NCI-H1694 treated with DMSO at 0.1 percent for 48 hours (cell line): ENCODE data around the gene TBX5.

Source experiments
- DNase-seq: peaks from one replicate; lab custom pipeline; 2025; lab: John Stamatoyannopoulos, UW

Gene TBX5

GRCh38 chr12:114430306-114430705, 24.4 kb upstream of the TBX5 start:
- DNase-seq: no peak

DNA sequence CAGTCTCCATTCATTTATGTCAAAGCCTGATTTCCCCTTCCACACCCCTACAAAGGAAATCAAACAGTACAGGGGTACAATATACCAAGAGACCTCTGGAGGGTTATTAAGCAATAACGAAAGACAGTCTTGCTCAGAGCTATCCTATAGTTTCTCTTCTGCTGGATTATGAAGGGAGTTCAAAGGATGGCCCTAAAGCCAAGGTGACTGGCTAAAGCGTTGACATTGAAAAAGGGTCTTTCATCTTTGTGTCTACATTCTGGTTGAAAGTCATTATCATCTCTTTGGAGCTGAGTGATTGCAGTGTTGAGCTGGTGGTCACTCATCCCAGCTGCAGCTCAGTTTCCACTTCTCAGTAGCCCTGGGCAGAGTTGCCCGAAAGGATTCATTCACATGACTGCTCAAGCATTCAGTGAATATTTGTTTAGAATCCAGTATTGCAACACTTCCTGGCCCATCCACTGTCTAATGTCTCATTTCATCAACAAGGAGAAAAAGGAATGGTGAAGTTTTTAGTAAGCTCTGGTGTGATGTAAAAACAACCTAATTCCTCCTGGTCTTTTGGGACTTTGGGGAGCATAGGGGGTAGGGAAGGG, 19.2 kb upstream of the TBX5 start:
- DNase-seq: no peak

- DNase-seq: no peak
These were observed 15.0 kb upstream of the TBX5 start for GRCh38 chr12:114420944-114421335.

- no peak for DNase-seq
These were observed 14.4 kb upstream of the TBX5 start for GRCh38 chr12:114420182-114420943.

DNA sequence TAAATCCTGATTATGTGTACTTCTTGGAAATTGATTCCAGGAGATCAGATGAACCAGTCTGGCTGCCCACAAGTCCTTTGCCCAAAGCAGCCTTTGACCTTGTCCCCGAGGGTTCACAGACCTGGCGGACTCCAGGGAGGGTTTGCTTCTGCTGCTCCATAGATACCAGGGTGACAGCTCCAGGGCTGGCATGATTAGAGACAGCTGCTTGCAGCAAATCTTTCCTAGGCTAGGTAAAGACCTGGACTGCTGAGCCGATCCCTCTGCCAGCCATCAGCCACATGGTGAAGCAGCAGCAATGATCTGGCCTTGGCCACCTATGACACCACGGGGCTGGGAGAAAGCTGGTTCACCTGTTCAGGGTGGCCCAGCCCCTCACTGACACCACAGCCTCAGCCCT, 10.1 kb upstream of the TBX5 start:
- no peak for DNase-seq

DNA sequence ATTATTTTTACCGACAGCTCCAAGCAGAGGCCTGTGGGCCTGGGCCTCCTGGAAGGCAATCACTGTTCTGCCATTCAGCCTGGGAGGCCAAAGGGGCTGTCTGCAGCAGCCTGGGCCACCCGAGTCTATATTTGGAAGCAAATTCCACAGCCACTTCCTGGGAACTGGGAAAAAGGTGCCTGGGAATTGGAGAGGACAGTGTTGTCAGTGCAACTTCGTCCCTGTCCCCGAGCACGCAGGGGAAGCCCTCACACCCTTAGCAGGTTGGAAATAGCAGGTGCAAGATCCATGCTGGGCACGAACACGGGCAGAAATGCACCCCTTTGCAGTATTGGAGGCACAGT, 9.6 kb upstream of the TBX5 start:
- no peak for DNase-seq

- no peak for DNase-seq
These were observed 9.1 kb upstream of the TBX5 start for GRCh38 chr12:114414866-114415524.

DNA sequence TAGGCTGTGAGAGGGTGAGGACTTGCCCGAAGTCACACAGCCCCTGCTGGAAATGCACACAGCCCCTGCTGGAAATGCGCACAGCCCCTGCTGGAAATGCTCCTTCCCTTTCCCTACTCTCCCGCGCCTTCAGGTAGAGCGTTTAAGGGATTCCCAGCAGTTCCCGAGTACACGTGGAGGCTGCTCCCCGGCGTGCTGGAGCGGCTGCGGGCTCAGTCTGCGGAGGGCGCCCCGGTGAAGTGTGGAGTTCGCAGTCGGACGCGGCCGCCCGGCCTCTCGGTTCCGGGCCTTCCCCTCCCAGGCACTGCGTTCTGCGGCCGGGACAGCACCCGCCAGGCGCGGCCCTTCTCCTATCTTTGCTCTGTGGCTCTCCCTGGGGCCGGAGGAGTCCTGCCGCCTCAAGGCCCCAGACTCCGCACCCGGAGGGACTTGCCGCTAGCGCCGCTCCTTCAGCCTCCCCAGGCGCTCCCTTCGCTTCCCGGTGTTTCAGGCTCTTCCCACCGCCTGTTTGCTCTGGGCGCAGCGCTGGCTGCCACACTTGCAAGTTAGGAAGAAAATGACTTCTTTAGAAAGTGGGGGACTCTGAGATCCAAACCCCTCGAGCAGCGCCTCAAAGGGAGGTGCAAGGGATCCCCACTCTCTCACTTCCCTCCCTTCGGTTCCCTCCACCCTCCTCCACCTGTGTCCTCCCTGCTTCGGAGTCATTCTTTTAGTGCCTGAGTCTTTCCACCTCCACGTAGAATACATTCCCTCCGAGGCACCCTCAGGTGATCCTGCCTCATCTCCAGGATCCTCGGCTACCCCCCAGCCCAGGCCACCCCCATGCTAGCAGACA, 8.3 kb upstream of the TBX5 start:
- DNase-seq: no peak

DNA sequence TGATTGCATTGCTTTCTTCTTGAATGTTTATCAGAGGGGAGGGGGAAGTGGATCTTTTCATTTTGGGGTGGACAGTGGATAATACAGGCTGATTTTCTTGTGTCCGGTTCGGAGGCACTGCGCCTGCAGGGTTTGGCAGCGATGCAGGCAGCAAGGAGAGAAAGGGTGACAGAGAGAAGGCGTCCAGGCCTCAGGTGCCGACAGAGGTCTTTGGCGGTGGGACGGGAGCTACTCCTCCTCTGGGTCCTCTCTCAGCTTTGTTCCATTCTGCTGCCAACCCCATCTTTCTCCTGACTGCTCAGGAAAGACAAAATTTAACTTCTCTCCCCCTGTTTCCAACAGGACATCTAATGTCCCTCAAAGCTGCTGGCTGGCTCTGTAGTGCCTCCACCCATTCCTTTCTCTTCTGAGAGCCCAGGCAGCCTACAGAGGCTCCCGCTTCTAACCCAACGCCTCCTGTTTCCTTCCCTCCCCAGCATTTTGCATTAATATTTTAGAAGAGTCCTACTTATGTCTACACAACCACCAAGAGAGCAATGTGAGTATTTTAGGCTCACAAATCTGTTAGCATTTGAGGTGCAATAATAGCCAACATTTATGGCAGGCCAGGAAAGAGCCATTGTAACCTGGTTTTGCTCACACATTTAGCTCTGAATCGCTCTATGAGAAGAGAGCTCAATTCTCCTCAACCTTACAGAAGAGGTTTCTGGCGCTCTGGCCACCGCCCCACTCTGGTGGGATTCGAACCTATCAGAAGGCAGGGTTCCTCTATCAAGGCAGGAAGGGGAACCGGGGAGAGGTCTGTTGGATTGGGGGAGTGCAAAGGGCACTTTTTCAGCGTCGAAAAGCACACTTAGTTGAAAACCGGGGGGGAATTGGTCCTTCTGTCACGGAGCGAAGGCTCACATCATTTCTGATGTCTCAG, 7.1 kb upstream of the TBX5 start:
- DNase-seq: no peak

GRCh38 chr12:114412307-114412706, 6.4 kb upstream of the TBX5 start:
- no peak for DNase-seq

GRCh38 chr12:114411071-114411837, 5.3 kb upstream of the TBX5 start:
- DNase-seq: no peak

GRCh38 chr12:114409852-114410600, 4.1 kb upstream of the TBX5 start:
- DNase-seq: no peak

DNA sequence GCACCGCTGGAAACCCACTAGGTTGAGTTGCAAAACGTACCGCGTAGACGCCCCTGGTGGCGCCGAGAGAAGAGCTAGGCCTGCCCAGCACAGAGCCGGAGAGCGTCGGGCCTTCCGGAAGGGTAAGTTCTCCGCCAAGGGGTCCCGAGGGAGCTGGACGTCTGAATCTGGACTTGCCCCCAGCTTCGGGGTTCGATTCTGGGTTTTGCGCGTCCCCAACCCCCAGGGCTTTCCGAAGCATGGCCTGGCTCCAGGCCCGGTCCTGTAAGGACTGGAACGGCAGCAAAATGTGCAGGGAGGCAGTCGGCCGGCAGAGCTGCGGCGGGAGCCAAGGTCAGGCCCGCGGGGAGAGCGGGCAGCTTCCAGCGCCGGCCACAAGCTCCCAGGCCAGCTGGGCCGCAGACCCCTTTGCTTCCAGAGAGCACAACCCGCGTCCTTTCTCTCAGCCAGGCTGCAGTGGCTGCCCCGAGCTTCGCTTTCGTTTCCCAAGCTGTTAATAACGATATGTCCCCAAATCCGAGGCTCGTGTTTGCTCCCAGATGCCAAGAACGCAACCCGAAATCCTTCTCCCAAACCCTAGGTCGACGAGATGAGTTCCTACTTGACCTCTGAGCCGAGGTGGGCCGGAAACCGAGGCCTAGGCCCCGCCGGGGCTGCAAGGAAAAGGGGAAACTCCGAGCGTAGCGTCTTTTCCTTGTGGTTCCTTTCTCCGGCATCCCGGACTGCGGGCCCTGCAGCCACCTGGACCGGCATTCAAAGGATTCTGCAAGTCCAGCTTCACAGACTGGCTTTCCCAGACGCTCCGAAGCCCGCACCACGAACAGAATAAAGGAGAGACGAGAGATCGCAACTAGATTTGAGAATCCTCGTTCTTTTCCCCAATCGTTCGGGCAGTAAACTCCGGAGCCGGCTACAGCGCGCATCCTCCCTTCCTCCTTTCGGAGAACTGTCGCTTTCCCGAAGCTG, 3.2 kb upstream of the TBX5 start:
- no peak for DNase-seq

GRCh38 chr12:114408471-114408885, 2.5 kb upstream of the TBX5 start:
- DNase-seq: no peak

DNA sequence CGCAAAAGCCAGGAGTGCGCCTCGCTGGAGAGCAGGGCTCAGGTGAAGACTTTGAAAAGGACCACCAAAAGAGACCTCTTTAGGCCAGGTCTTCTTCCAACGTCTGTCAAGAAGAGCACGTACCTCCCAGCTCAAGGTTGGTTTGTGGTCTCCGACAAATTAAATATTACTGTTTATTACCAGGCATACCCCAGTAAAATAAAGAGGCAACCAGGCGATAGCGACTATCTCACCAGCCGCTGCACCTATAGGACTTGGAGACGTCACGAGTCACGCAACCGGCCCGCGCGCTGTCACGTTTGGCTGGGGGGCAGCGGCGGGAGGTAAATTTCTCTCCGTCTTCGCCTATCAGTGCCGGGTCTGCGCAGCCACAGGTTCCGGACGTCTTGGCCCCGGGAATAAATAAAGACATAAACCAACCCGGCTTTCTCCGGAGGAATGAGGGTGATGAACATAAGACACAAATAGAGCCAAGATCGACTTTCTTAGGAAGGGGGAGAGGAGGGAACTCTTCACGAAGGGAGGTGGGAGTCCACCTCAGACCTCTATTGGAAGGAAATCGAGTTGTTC, 2.0 kb upstream of the TBX5 start:
- DNase-seq: no peak

DNA sequence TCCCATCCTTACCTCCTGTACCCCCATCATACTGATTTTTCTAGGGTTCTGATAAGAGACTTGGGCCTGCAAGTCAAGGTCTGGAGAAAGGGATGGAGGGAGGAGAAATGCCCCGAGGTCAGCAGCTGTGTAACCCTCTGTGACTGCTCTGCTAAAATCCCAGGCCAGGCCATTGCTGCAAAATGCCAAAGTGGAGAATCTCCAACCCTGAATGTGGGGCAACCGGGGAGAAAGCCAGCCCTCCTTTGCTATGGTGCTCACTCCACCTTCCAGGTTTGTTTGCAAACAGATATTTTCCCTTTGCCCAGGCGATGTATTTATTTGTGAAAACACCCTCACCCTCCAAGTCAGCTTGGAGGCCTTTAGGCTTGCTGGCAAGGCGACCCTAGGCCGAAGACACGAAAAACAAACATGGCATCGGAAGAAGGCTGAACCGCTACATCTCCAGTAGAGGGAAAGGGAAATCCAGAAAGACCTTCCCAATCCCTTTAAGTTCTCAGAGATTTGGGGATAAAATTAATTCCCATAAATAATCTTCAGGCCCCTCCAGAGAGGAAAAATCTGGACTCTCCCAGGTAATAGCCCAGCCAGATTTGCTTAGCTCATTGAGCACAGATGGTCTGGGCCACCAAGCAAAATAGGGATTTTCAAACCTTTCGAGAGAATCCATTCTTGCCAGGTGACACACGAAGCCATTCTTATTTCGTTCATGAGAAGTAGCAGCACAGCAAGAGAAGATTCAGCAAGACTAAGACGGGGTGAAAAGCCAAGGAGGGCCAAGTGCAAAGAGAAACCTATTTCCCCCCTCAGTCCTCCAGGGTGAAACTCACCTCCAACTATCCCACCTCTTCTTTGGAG, 1.3 kb upstream of the TBX5 start:
- DNase-seq: no peak

DNA sequence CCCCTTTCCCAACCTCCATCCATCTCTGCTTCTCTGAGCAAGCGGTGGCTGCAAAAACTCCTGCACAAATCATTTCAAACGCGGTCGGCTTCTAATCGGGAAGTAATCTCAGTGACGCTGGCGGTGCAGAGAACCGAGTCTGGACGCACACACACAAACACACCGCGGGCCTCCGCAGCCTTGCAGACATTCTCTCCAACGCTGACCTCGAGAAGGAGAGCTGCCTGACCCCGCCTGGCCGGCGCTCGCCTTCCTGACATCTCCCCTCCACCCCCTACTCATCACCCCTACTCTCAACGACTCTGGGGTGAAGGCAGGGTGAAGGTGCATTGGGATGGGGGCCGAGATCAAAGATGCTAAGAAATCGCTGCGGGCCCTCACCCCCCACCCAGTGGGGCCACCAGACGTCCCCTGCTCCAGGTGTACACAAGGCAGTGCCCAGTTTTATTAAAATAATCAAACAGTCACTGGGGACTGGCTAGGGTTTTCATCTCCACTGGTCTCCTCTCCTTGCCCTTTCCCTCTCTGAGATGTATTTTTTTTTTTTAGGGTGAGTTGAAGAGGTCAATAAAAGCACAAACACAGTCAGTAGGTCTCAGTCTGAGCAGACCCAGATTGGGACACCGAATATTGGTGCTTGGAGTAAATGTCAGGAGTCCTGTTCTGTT, 506 bp upstream of the TBX5 start:
- DNase-seq: no peak
